A673 (cell line): ENCODE data around the gene SNX27. TPM values are rescaled to one million over a fixed set of nuclear protein-coding genes. Genes with fewer than 3 reads are reported as not detected.
A peak's percentile ranks its signal among the peaks of the same experiment; 100 is the strongest.

Source experiments
- BruUV-seq: library from RNA; stranded (reverse); fragments of 400-500 nt; replicated peaks from 2 replicates; lab custom pipeline; 2021; lab: Mats Ljungman, UMichigan
- CTCF ChIA-PET: fragments of 300-600 bp; sonication (Branson Sonifier 250); formaldehyde crosslinking; loops from one replicate; lab custom pipeline; 2022; ENCODE audit warnings: antibody characterized with exemption; lab: Charles Lee
- POLR2A ChIA-PET: fragments of 300-600 bp; sonication (Branson Sonifier 250); formaldehyde crosslinking; loops from one replicate; lab custom pipeline; 2022; ENCODE audit warnings: antibody characterized with exemption; ENCODE audit not compliant: low non-redundant PET; lab: Charles Lee
- DNase-seq: peaks from one replicate; pipeline ENCODE4 v3.0.0-alpha.2; 2015; ENCODE audit warnings: low spot score
- H3K27ac ChIP-seq: fragments of 200-600 bp; sonication (generic); 2 replicates; pipeline ENCODE4 v1.5.1; 2016; ENCODE audit warnings: mixed run types, low read depth, mild to moderate bottlenecking, mixed read lengths, antibody characterized with exemption, low read length; ENCODE audit not compliant: poor library complexity, severe bottlenecking
- H3K27me3 ChIP-seq: fragments of 200-600 bp; sonication (generic); replicated peaks from 2 replicates; pipeline ENCODE4 v1.6.1; 2017; ENCODE audit warnings: mixed run types, low read depth, mild to moderate bottlenecking, mixed read lengths, antibody characterized with exemption, low read length; ENCODE audit not compliant: insufficient read depth, poor library complexity
- H3K36me3 ChIP-seq: fragments of 200-600 bp; sonication (generic); 2 replicates; pipeline ENCODE4 v1.6.1; 2016; ENCODE audit warnings: mixed run types, mild to moderate bottlenecking, mixed read lengths, antibody characterized with exemption, low read length; ENCODE audit not compliant: insufficient read depth, poor library complexity, severe bottlenecking
- H3K4me1 ChIP-seq: fragments of 200-600 bp; sonication (generic); 2 replicates; pipeline ENCODE4 v1.6.1; 2017; ENCODE audit warnings: mixed run types, mild to moderate bottlenecking, mixed read lengths, antibody characterized with exemption, low read length; ENCODE audit not compliant: insufficient read depth, poor library complexity, severe bottlenecking
- H3K4me3 ChIP-seq: fragments of 200-600 bp; sonication (generic); 2 replicates; pipeline ENCODE4 v1.5.1; 2016; ENCODE audit warnings: low read depth, mixed run types, mild to moderate bottlenecking, mixed read lengths, low read length; ENCODE audit not compliant: poor library complexity, severe bottlenecking
- H3K9me3 ChIP-seq: fragments of 200-600 bp; sonication (generic); 2 replicates; pipeline ENCODE4 v1.6.1; 2016; ENCODE audit warnings: mixed run types, low read depth, mild to moderate bottlenecking, mixed read lengths, antibody characterized with exemption, low read length; ENCODE audit not compliant: poor library complexity, severe bottlenecking
- CTCF ChIP-seq: fragments of 300-800, 200-600 bp; sonication (generic); conservative IDR thresholded peaks from 2 replicates; pipeline ENCODE4 v1.5.1; 2017; ENCODE audit warnings: low read depth, mild to moderate bottlenecking, antibody characterized with exemption, low read length, moderate library complexity, mixed read lengths
- EZH2 ChIP-seq: fragments of 200-600 bp; sonication (generic); IDR thresholded peaks from 2 replicates; pipeline ENCODE4 v1.6.1; 2017; ENCODE audit warnings: borderline replicate concordance, low read depth, mild to moderate bottlenecking, mixed read lengths, antibody characterized with exemption, low read length; ENCODE audit not compliant: poor library complexity, severe bottlenecking
- intact Hi-C: fragments of 100-400 bp; cut with micrococcal nuclease; formaldehyde crosslinking; loops from one replicate; pipeline ENCODE4 v1.10.0; 2022; ENCODE audit not compliant: unreplicated experiment
- total RNA-seq: library from RNA; stranded (reverse); gene quantifications from 2 replicates; pipeline ENCODE4 v1.2.3, GENCODE V29; 2021

The SNX27 gene
- total RNA-seq, 1 experiment from 2014 or later, result 45.9 TPM

- no TSS peak for BruUV-seq
- POLR2A ChIA-PET, result no interaction called here
- peaks cover 5% of the 10 kb centered on the region for H3K36me3 ChIP-seq
- H3K4me3 ChIP-seq, result no peak overlapping the region
- CTCF ChIA-PET, result no interaction called here
- peaks cover 13% of the 10 kb centered on the region for H3K4me1 ChIP-seq
- no peaks in the 10 kb centered on the region for H3K27me3 ChIP-seq
- no peaks in the 10 kb centered on the region for H3K9me3 ChIP-seq
- H3K27ac ChIP-seq, result no peak overlapping the region
- TF ChIP-seq EZH2 (no peak), CTCF (no peak)
- DNase-seq, result no peak
- intact Hi-C loops, result no loop called here
Observed at GRCh38 chr1:151610142-151610541, 1.7 kb upstream of the SNX27 start.

- intact Hi-C loops, result no loop called here
- ChIA-PET POLR2A (no interaction called here), CTCF (no interaction called here)
- H3K4me1 ChIP-seq, result peaks cover 13% of the 10 kb centered on the region
- no TSS peak for BruUV-seq
- H3K4me3 ChIP-seq, result peak overlapping the region; percentile 84
- H3K27ac ChIP-seq, result peak overlapping the region; percentile 97
- no peaks in the 10 kb centered on the region for H3K9me3 ChIP-seq
- H3K36me3 ChIP-seq, result peaks cover 5% of the 10 kb centered on the region
- DNase-seq, result peak; percentile 37
- H3K27me3 ChIP-seq, result no peaks in the 10 kb centered on the region
- TF ChIP-seq CTCF, result no peak
Observed at GRCh38 chr1:151611288-151611790, 511 bp upstream of the SNX27 start.

GRCh38 chr1:151612501-151613281, 841 bp downstream of the SNX27 start:
- no TSS peak for BruUV-seq
- H3K9me3 ChIP-seq, result no peaks in the 10 kb centered on the region
- peak; percentile 34 for DNase-seq
- peaks cover 5% of the 10 kb centered on the region for H3K36me3 ChIP-seq
- intact Hi-C loops, result no loop called here
- TF ChIP-seq CTCF (no peak), EZH2 (no peak)
- H3K27ac ChIP-seq, result peak overlapping the region; percentile 97
- H3K27me3 ChIP-seq, result no peaks in the 10 kb centered on the region
- ChIA-PET POLR2A (interaction anchor here (0.6 kb wide), 1 partner anchor 288 kb away, joined by 3 read pairs; no protein-coding TSS in a partner anchor), CTCF (no interaction called here)
- peaks cover 13% of the 10 kb centered on the region for H3K4me1 ChIP-seq
- H3K4me3 ChIP-seq, result peak overlapping the region; percentile 84
